ENCODE measurements around the gene MRGPRG.

GRCh38 chr11:3176487-3176886, 42.1 kb downstream of the MRGPRG start:
- TF ChIP-seq, protein P1, sequence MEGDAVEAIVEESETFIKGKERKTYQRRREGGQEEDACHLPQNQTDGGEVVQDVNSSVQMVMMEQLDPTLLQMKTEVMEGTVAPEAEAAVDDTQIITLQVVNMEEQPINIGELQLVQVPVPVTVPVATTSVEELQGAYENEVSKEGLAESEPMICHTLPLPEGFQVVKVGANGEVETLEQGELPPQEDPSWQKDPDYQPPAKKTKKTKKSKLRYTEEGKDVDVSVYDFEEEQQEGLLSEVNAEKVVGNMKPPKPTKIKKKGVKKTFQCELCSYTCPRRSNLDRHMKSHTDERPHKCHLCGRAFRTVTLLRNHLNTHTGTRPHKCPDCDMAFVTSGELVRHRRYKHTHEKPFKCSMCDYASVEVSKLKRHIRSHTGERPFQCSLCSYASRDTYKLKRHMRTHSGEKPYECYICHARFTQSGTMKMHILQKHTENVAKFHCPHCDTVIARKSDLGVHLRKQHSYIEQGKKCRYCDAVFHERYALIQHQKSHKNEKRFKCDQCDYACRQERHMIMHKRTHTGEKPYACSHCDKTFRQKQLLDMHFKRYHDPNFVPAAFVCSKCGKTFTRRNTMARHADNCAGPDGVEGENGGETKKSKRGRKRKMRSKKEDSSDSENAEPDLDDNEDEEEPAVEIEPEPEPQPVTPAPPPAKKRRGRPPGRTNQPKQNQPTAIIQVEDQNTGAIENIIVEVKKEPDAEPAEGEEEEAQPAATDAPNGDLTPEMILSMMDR (IDR thresholded peaks at IDR 0.05): no peak
- TF ChIP-seq POLR2A (IDR thresholded peaks at IDR 0.05): no peak

Measured in vagina (tissue), 2 donors.